NCI-H2196 (cell line): ENCODE data around the gene IRF2BP2.
"Not testable (repeated sequence)": the region's sequence is repeated elsewhere in the genome, so short reads cannot be mapped to it uniquely, and the experiment has no call there.

ENCODE experiments used
- DNase-seq: peaks from one replicate; lab custom pipeline; 2025; ENCODE audit not compliant: unreplicated experiment; lab: John Stamatoyannopoulos, UW

The IRF2BP2 gene

DNA sequence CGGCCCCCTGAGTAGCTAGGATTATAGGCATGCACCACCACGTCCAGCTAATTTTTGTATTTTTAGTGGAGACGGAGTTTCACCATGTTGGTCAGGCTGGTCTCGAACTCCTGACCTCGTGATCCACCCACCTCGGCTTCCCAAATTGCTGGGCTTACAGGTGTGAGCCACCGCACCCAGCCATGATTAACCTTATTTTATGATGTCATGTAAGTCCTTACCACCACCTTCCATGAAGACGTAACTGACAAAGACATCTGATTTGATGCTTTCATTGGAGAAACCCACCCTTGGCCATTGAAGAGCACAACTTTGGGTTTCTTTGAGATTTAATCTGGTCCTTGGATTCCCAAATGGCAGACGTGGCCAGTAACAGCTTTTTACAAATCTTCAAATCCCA is 24.9 kb upstream of the IRF2BP2 start:
- DNase-seq = not testable (repeated sequence)

DNA sequence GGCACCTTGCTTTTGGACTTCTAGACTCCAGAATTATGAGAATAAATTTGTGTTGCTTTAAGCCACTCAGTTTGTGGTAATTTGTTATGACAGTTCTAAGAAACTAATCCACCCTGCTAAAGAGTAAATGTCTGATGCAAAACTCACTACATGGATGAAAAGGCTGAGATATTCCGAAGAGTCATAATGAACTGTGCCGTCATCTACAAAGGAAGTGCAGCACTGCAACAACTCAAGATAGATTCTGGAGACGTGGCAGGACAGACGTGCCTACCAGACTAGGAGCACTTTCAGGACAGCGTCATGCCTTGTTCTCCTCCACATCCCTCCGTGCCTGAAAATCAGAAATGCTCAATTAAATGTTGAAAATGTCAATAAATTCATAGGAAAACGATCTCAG is 24.4 kb upstream of the IRF2BP2 start:
- no peak for DNase-seq

DNA sequence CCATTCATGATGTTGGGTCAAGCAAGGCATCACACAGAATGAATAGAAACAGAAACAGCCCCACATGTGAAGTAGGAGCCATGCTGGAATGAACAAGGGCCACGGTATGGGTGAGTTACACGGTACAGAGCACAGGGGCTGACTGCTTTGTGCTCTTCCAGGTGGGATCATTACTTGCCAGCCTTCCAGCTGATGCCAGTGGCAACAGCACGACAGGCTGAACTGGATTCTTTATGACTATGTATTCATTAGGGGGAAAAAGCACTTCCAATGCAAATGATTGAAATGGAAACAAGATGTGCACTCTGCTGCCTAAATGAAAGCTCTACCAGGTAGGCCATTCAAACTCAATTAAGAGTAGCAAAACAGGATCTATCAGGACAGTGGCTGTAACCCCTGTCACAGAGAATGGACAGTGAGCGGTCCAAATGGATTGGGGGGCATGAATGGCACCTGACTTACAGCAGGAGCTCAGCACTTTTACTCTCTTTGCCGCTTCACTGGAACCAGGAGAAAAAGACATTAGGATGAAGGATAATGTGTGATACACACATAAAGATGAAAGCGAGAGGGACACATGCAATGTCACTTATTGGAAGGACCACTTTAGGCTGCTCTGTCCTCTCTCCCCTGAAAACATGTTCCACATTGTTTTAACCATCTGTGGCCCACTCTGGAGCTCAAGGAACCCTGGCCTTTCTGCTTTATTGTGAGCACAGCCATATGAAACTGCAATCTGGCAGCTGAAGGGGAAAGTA is 23.4 kb upstream of the IRF2BP2 start:
- no peak for DNase-seq

DNA sequence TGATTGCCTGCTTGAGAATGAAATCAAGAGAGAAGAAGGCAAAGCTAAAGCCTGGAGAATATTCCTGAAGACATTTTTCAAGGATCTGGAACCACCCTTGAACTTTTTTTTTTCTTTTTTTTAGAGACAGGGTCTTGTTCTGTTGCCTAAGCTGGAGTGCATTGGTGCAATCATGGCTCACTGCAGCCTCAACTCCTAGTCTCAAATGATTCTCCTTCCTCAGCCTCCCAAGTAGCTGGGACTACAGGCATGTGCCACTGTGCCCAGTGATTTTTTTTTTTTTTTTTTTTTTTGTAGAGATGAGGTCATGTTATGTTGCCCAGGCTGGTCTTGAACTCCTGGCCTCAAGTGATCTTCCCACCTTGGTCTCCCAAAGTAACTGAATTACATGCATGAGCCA is 22.2 kb upstream of the IRF2BP2 start:
- DNase-seq = no peak

DNA sequence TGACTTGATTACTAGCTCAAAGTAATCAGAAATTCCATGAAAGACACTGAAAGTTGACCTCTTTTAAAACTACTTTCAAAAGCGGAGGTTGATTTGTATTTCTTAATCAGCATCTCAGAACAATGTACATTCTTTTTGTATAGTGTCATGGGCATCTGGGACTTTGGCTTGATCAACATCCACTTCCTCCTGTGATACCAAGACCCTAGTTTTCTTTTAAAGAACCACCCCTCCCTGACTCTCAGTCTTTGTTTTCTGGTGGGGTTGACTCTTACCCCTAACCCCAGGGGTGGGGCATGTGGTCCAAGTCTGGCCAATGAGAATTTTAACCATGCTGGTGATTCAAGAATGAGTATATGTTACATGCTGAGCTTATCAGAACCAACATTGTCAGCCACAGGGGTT is 21.7 kb upstream of the IRF2BP2 start:
- no peak for DNase-seq

DNA sequence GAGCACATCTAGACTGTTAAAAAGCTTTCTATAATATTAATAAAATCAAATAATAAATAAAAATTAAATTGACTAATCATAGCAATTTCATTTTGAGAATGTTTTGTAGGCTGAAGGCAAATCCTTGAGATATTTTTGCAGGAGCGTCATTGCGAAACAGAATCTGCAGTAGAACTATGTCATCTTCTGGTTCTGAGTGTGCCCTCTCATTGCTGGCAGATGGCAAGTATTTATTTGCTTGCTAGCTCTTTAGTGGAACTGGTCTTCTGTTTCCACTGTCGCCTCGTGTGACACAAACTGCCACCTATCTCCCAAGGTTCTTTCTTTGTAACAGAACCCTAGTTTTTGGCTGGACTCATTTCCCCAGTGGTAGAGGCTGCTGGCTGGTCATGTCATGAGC is 19.0 kb upstream of the IRF2BP2 start:
- DNase-seq = no peak

DNA sequence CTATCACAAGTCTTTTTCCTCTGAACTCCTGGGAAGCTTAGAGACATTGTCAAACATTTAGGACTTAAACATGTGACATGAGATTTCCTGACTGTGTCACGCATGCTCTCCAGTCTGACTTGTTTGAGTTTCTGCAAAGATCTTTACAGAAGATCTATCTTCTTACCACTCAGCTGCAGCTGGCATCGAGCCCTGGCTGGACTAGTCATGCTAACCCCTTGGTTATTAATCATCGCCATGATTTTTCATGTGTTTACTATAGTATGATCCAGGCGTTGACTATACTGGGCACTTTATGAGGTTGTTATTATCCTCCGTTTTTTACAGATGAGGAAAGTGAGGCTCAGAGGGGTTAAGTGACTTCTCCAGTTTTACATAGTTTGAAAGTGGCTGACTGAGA is 18.1 kb upstream of the IRF2BP2 start:
- no peak for DNase-seq

DNA sequence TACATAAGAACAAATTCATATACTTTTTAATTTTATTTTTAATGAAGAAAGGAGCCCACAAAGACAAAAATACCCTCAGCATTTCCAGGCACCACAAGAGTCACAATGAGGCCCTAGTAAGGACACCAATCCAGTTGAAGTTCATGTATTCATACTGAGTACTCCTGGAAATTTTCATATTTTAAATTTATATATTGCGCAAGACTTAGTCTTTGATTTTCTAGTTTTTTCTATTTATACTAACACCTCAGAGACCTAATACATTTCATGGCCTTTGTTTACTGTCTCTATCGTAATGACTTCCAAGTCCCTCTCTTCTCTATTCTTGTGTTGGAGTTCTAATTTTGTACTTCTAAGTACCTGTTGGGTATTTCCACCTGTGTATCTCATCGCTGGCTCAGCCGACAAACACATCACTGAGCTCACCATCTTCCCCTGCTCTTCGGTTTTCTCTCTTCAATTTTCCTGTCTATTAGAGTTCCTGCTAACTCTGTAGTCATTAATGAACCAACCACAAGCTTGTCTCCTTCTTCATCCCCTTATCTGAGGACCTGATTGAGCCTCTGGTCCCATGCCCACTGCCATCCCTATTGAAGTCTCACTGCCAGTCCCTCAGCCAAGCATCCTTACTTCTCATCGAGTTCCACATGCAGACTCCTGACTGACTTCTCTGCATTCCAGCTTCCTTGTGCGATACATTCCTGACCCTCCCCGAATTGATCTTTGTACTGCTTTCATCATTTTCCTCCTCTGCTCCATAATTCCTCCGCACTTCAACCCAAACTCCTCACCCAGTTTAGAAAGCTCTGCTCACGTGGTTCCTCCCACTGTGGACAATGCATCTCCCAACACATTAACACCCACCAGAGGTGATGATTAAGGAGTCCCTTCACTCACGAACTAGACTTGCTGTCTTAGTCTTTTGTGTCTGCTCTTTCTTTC is 17.3 kb upstream of the IRF2BP2 start:
- no peak for DNase-seq

DNA sequence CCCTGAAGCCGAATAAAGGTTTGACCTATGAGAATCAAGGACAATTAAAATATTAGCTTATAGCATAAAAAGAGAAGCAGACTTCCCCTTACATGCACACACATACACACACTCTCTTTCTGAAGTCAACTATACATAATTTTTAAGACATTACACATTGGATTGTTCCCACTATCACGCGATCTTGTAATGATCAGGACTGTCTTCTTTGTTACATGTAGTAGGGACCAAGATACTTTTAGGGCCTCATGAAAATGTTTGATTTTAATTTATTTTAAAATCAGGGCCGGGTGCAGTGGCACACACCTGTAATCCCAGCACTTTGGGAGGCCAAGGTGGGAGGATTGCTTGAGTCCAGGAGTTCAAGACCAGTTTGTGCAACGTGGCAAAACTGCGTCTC is 16.4 kb upstream of the IRF2BP2 start:
- DNase-seq = no peak

DNA sequence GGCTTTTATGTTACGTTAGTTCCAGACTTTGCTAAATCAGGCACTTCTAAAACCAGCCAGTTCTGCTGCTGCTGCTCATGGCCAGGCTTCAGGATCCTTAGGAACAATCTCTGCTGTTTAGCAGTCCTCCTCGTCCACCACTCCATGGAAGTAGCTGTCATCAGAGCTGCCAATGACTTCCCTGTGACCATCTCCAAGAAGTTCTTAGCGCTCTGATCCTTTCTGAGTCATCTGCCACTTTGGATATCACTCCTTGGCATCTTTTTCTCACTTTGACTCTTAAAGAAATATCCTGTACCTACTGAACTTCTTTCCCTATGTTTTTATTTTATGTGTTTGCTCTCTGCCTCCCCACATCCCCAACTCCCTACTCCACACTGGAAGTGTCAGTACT is 14.7 kb upstream of the IRF2BP2 start:
- DNase-seq = no peak

DNA sequence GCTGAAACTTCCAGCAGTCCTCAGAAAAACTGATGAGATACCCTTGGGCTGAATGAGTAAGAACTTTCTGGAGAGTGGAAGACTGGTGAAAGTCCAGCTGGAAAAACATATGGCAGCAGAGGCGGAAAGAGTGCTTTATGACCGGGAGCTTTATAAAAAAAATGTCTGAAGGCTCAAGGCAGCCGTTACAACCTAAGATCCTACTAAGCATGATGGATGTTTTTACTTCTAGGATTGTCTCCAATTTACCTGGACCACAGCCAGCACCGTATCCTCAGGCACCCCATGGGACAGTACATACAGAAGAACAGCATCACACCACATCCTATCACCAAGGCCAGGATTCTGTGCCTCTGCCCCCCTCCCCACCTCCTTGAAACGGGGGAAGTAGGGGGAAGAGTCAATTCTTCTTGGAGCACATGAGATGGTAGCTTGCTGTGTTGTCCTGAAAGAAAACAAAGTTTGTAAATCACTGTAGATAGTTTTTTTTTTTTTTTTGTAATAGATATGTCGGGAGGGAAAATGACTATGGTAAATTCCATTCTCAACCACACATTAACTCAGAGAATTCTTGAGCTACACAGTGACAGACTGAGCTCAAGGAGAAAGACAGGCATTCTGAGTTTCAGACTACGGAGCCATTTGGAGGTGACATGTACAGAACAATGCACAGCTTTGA is 11.8 kb upstream of the IRF2BP2 start:
- no peak for DNase-seq

DNA sequence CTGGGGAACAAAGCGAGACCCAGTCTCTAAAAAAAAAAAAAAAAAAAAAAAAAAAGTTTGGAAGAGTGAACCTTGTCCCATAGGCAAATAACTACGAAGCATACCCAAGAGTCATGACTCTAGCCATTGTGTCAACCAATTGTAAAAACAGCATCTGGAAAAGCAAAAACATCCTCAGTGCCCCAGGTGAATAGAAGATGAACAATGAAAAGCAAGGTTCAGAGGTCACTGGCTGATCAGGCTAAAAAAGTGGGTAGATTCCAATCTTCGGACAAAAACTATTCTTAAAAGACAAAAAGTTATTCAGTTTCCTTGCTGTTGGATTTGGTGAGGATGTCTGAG is 11.1 kb upstream of the IRF2BP2 start:
- DNase-seq = no peak

DNA sequence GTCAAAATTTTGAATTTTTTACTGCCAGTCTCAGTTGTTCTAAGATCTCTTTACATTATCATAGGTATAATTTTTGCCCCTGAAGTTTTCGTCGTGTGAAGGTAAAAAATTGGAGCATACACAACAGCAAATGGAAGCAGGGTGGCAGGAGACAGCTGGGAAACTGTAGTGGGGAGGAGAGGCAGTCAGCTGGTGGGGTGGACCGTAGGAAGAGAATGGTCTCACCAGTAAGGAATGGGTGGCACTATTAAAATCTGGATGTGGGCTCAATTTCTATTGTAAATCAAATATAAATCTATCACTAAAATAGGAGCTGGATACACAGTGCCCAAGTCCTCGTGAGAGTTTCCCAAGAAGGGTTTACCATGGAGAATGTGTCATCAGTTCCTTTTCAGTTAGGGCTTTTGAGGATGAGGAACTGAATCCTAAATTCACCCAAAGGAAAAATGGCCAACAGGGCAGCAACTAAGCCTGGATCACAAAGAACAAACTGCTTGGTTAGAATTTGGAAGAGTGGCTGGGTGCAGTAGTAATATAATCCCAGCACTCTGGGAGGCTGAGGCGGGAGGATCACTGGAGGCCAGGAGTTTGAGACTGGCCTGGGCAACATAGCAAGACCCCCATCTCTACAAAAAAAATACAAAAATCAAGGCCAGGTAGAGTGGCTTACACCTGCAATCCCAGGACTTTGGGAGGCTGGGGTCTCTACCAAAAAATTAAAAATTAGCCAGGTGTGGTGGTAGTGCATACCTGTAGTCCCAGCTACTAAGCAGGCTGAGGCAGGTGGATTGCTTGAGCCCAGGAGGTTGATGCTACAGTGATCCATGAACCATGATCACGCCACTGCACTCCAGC is 10.5 kb upstream of the IRF2BP2 start:
- no peak for DNase-seq

DNA sequence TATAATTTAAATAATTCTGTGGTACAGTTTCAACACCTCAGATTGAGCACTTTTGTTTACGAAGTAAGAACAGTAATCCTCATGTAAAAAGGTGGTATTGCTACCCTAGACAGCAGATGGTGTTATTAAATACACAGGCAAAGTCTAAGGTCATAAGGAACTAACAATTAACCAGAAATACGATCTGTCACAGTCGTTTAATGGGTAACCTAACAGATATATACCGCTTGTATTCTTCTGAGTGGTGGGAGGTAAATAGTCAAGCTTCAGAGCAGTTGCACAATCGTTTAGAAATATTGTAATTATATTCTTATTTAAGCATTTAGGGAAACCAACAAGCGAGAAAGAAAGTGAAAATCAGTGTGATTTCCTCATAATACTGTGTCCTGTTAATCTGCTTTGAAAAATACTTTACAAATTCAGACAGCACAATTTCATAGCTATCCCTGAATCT is 9.8 kb upstream of the IRF2BP2 start:
- DNase-seq = peak; percentile 10

DNA sequence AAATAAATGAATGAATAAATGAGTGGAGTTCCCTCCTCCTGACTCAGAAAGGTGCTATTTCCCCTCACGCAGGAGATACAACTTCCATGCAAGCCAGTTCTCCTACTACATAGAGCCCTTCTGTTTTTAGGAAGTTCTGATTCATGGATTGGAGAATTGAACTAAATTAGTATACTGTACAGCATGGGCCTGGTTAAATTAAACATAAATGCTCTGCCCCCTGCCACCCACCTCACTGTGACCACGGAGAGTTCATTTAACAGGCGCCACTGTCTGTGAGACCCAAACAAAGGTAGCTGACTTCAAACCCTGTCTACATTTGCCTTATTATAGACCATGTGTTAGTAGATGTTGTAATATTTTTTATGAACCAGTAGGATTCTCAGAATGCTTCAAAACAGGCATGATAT is 9.1 kb upstream of the IRF2BP2 start:
- no peak for DNase-seq

DNA sequence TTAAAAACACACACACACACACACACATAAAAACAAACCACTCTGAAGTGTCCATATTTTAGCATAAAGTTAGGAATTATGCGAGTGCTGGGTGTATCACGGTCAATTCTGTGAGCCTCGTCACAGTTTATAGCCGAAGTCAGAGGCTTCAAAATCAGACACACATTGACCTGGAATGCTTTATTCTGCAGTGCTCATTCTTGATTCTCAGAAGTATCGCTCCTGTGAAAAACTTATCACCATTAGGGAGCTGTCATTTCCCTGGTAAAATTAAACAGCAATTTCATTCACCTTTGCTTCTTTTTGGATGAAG is 8.7 kb upstream of the IRF2BP2 start:
- no peak for DNase-seq

DNA sequence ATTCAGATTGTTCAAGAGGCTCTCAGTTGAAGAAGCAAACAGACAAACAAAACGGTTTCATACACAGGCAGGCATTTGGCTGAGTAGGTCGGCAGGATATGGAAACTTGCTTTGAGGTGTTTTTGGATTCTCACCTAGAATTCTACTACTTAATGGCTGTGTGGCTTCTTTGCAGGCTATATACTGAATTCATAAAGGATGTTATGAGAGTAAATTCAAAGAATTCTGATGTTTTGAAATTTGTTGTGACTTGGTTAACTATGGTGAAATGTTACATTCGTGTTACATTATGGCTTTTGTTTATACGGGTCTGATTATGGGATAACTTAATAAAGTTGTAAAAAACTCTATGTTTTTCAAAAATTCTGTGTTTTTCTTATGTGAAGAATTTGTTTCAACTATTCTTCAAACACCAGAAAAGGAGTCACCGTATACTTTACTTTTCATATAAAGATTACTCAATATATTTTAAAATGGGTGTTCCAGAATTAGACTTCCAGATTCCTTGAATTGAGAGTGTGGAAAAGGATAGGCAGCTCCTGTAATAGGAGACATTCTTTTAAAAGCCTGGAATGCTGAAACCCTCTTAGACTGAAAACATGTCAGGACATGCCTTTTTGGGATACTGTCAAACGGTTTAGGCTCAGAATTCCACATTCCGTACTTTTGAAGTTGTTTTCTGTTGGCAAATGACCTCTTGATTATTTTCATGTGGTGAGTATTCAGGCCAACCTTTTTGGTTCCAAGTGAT is 8.2 kb upstream of the IRF2BP2 start:
- DNase-seq = no peak

DNA sequence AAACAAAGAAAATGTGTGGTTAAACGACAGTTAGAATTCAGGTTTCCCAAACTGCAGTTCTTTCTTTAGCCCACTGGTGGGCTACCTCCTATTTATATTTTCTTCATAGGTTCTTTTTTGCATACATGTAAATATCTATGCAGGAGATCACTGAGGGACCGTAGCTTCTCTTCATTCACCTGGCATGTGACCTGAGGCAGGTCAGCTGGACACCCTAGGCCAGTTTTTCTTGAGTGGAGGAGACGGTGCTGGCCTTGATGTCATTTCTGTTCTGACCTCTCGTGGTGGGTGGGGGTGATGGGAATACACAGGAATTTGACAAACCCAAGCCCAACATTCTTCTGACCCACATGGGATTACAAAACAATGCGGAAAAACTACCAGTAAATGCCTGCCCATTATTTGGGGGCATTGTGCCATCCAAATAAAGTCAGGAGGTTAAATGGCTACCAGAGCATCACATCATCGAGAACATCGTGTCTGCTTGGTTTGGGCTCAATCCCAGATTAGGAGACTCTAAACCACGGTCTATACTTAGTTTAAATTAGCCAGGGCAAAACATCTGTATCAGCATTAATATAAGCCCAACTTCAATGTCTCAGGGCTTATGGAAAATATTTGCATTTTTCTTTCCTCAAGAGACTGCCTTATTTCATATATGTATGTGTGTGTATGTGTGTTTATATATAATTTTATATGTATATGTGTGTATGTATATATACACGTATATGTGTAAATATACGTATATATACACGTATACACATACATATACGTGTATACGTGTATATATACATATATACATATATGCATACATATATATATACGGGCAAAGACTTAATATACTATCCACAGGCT is 7.4 kb upstream of the IRF2BP2 start:
- DNase-seq = no peak

DNA sequence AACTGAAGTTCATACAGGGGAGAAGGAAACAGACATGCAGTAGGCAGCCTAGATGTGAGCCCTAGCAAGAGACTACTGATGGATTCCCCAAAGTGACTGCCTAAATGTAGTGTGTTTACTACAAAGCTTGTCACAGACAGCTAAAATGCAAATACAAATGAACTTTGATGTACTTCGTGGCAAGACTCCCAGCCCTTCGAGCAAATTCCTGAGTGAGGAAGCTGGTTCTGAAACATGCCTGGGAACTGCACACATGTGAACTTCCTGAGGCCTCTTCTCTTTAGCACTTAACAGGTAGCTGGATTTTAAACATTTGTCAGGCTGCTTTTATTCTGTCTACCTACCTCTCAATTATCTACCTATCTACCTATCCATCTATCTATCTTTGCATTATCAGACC is 6.7 kb upstream of the IRF2BP2 start:
- no peak for DNase-seq
